EL (cell line): ENCODE results near the gene INKA1.
A peak's percentile ranks its signal among the peaks of the same experiment; 100 is the strongest.

Source experiments
- DNase-seq: peaks from one replicate; pipeline ENCODE4 v3.0.0-alpha.2; 2016

Gene INKA1

GRCh38 chr3:49787182-49787464 is 15.9 kb upstream of the INKA1 start:
- DNase-seq, result no peak

- DNase-seq, result no peak
These were observed 15.5 kb upstream of the INKA1 start for GRCh38 chr3:49787536-49787935.

- no peak for DNase-seq
These were observed 15.0 kb upstream of the INKA1 start for GRCh38 chr3:49788056-49788455.

- peak; percentile 85 for DNase-seq
These were observed 12.2 kb upstream of the INKA1 start for GRCh38 chr3:49790626-49791411.

GRCh38 chr3:49791571-49791970 is 11.5 kb upstream of the INKA1 start:
- DNase-seq, result no peak

GRCh38 chr3:49792371-49793150 is 10.5 kb upstream of the INKA1 start:
- DNase-seq, result no peak

- no peak for DNase-seq
These were observed 9.5 kb upstream of the INKA1 start for GRCh38 chr3:49793486-49794085.

- no peak for DNase-seq
These were observed 8.6 kb upstream of the INKA1 start for GRCh38 chr3:49794431-49794830.

- no peak for DNase-seq
These were observed 7.8 kb upstream of the INKA1 start for GRCh38 chr3:49794926-49795905.

GRCh38 chr3:49799105-49799504 is 4.0 kb upstream of the INKA1 start:
- DNase-seq, result no peak

GRCh38 chr3:49799761-49800160 is 3.3 kb upstream of the INKA1 start, which contains the start of gene CDHR4:
Gene CDHR4, minus strand, starts transcription at chr3:49799873. Its CDS starts 61 bp downstream, at chr3:49799812.
- peak; percentile 76 for DNase-seq

- DNase-seq, result no peak
These were observed 1.9 kb upstream of the INKA1 start for GRCh38 chr3:49801160-49801559.

- peak; percentile 54 for DNase-seq
These were observed 542 bp downstream of the INKA1 start for GRCh38 chr3:49803465-49804140.

GRCh38 chr3:49804141-49805041 is 1.3 kb downstream of the INKA1 start:
- DNase-seq, result no peak

- DNase-seq, result peak; percentile 34
These were observed 2.3 kb downstream of the INKA1 start for GRCh38 chr3:49805367-49805782.

- no peak for DNase-seq
These were observed 3.0 kb downstream of the INKA1 start for GRCh38 chr3:49805897-49806701.

- no peak for DNase-seq
These were observed 3.8 kb downstream of the INKA1 start for GRCh38 chr3:49806850-49807249.

- DNase-seq, result no peak
These were observed 4.5 kb downstream of the INKA1 start for GRCh38 chr3:49807431-49808114.

GRCh38 chr3:49812916-49813496 is 9.9 kb downstream of the INKA1 start:
- no peak for DNase-seq
